GM12878 (cell line): ENCODE measurements around the gene UNKL. TPM values are rescaled to one million over a fixed set of nuclear protein-coding genes. Genes with fewer than 3 reads are reported as not detected.

Experiments used
- ATAC-seq: fragments of 200-7000 bp; cut with Tn5 transposase; 3 replicates; pipeline ENCODE4 v1.9.1; 2020; ENCODE audit warnings: mild to moderate bottlenecking, moderate library complexity
- BruUV-seq: library from RNA; stranded (reverse); fragments of 400-500 nt; replicated peaks from 2 replicates; lab custom pipeline; 2021; lab: Mats Ljungman, UMichigan
- CTCF ChIA-PET: fragments of 300-600 bp; sonication (Branson Sonifier 250); formaldehyde crosslinking; extraction: SDS; loops from one replicate; lab custom pipeline; 2021; ENCODE audit warnings: inconsistent platforms; lab: Yijun Ruan, JAX
- POLR2A ChIA-PET: fragments of 350-600 bp; formaldehyde crosslinking; extraction: SDS; loops from one replicate; lab custom pipeline; 2021; ENCODE audit warnings: inconsistent platforms; lab: Charles Lee
- RAD21 ChIA-PET: fragments of 300-600 bp; sonication (Branson Sonifier 250); formaldehyde crosslinking; loops from one replicate; lab custom pipeline; 2023; ENCODE audit warnings: antibody characterized with exemption; ENCODE audit not compliant: unreplicated experiment; lab: Charles Lee
- SMC1A ChIA-PET: fragments of 300-600 bp; sonication (Branson Sonifier 250); formaldehyde crosslinking; loops from one replicate; lab custom pipeline; 2023; ENCODE audit not compliant: unreplicated experiment, uncharacterized antibody; lab: Charles Lee
- DNase-seq: peaks from one replicate; pipeline ENCODE4 v3.0.0-alpha.2; 2011; ENCODE audit warnings: low read depth, low spot score
- FAIRE-seq: peaks from 3 replicates; lab custom pipeline; 2011; peaks lifted over from hg19 to GRCh38; lab: Jason Lieb, UNC
- H2AFZ ChIP-seq: 2 replicates; pipeline ENCODE4 v1.6.0; 2011; ENCODE audit warnings: low read depth, low read length, control low read depth; ENCODE audit not compliant: control insufficient read depth
- H3K27ac ChIP-seq: 2 replicates; pipeline ENCODE4 v1.5.1; 2011; ENCODE audit warnings: control low read depth; ENCODE audit not compliant: control insufficient read depth, insufficient read depth
- H3K27me3 ChIP-seq, 2 experiments: replicated peaks in 1 of 2; 2 replicates each; pipeline versions ENCODE4 v1.6.0 to v1.6.1; 2011; ENCODE audit warnings: low read length in 1 of 2; ENCODE audit not compliant: control insufficient read depth in 2 of 2, insufficient read depth in 2 of 2
- H3K36me3 ChIP-seq, 2 experiments: 2 replicates each; pipeline ENCODE4 v1.5.1; 2011; ENCODE audit warnings: low read length in 1 of 2; ENCODE audit not compliant: control insufficient read depth in 2 of 2, insufficient read depth in 2 of 2
- H3K4me1 ChIP-seq: 2 replicates; pipeline ENCODE4 v1.6.1; 2011; ENCODE audit warnings: mild to moderate bottlenecking, low read length, moderate library complexity, mixed read lengths; ENCODE audit not compliant: control insufficient read depth, insufficient read depth
- H3K4me2 ChIP-seq: 2 replicates; pipeline ENCODE4 v1.6.0; 2011; ENCODE audit warnings: control low read depth; ENCODE audit not compliant: control insufficient read depth, insufficient read depth
- H3K4me3 ChIP-seq: fragments of 200-600 bp; sonication (generic); 2 replicates; pipeline ENCODE4 v1.5.1; 2016
- H3K79me2 ChIP-seq: 2 replicates; pipeline ENCODE4 v1.6.0; 2011; ENCODE audit warnings: low read length; ENCODE audit not compliant: control insufficient read depth, insufficient read depth
- H3K9ac ChIP-seq: 2 replicates; pipeline ENCODE4 v1.8.0; 2011; ENCODE audit warnings: low read length, control low read depth, mixed read lengths; ENCODE audit not compliant: control insufficient read depth, insufficient read depth
- H3K9me3 ChIP-seq: replicated peaks from 3 replicates; pipeline ENCODE4 v1.5.1; 2011; ENCODE audit warnings: mild to moderate bottlenecking, low read length; ENCODE audit not compliant: control insufficient read depth, insufficient read depth
- H4K20me1 ChIP-seq: 2 replicates; pipeline ENCODE4 v1.6.0; 2011; ENCODE audit not compliant: control insufficient read depth, insufficient read depth
- BACH1 ChIP-seq: fragments of 450-650 bp; IDR thresholded peaks from 2 replicates; pipeline ENCODE4 v1.6.1; 2017; ENCODE audit warnings: mild to moderate bottlenecking, borderline replicate concordance
- BCL11A ChIP-seq: IDR thresholded peaks from 2 replicates; pipeline ENCODE4 v1.6.1; 2011; ENCODE audit warnings: low read depth, low read length
- BHLHE40 ChIP-seq, 2 experiments: fragments of 450-650 bp in 1 of 2; IDR thresholded peaks; 2 replicates each; pipeline ENCODE4 v1.6.1; 2011 to 2017; ENCODE audit warnings: low read depth in 2 of 2, borderline replicate concordance in 1 of 2, improper control_type of control experiment in 1 of 2, low read length in 1 of 2, mild to moderate bottlenecking in 1 of 2
- EED ChIP-seq: sonication (generic); IDR thresholded peaks from 2 replicates; pipeline ENCODE4 v1.6.1; 2016; ENCODE audit warnings: antibody characterized with exemption, low read depth
- NFYA ChIP-seq: IDR thresholded peaks from 2 replicates; pipeline ENCODE4 v1.6.1; 2011; ENCODE audit warnings: low read depth, mild to moderate bottlenecking, low read length, improper control_type of control experiment, borderline replicate concordance
- POLR2A ChIP-seq: IDR thresholded peaks from 2 replicates; pipeline ENCODE4 v1.6.1; 2011; ENCODE audit warnings: low read depth, mild to moderate bottlenecking, low read length
- RELA ChIP-seq: fragments of 450-650 bp; IDR thresholded peaks from 2 replicates; pipeline ENCODE4 v1.8.0; 2014; ENCODE audit warnings: borderline replicate concordance; ENCODE audit not compliant: partially characterized antibody
- TARDBP ChIP-seq: IDR thresholded peaks from 2 replicates; pipeline ENCODE4 v1.6.1; 2016; ENCODE audit warnings: borderline replicate concordance
- TCF12 ChIP-seq: IDR thresholded peaks from 2 replicates; pipeline ENCODE4 v1.6.1; 2011; ENCODE audit warnings: low read depth, mild to moderate bottlenecking, low read length
- WGBS: methylation state at CpG from one replicate; pipeline ENCODE4 v1.1.6; 2016; ENCODE audit warnings: low lambda C conversion rate; ENCODE audit not compliant: insufficient replicate concordance, insufficient coverage; ENCODE audit errors: missing lambda C conversion rate; 5-methylcytosine and 5-hydroxymethylcytosine counted together
- in situ Hi-C: fragments of 300-500 bp; cut with MboI; formaldehyde crosslinking; loops from 9 replicates; pipeline ENCODE4 v1.14.3; 2018; ENCODE audit warnings: mixed read lengths
- intact Hi-C: fragments of 100-400 bp; cut with micrococcal nuclease; formaldehyde crosslinking; loops from one replicate; pipeline ENCODE4 v1.14.2; 2022; ENCODE audit not compliant: unreplicated experiment
- polyA plus RNA-seq, 11 experiments: library from polyadenylated mRNA; depleted of rRNA in 4 of 11; unstranded in 6 of 11; stranded (reverse) in 5 of 11; fragments of >200 nt; fragmentation: Nextera tagmentation in 4 of 11; fragmentation: Illumina TruSeq in 1 of 11; extraction: Ambion mirVana in 4 of 11; extraction: Trizol in 1 of 11; gene quantifications; 1 replicate in 1 of 11; 2 replicates in 10 of 11; pipeline versions ENCODE4 v1.2.1 to v1.2.3, GENCODE V29; 2011 to 2016; ENCODE audit warnings: inconsistent platforms in 2 of 11, missing spikeins in 2 of 11, low read depth in 1 of 11
- total RNA-seq, 4 experiments: library from RNA; depleted of rRNA in 3 of 4; stranded (reverse); fragments of >200 nt in 3 of 4; fragmentation: Illumina TruSeq in 1 of 4; extraction: Trizol in 1 of 4; gene quantifications; 2 replicates each; pipeline versions ENCODE4 v1.2.1 to v1.2.3, GENCODE V29; 2013 to 2021
- TF ChIP-seq, protein P1 (sequence below): fragments of 450-650 bp; IDR thresholded peaks from 2 replicates; pipeline ENCODE4 v1.6.1; 2017; ENCODE audit warnings: mild to moderate bottlenecking, moderate library complexity

Gene UNKL
- total and polyA plus RNA-seq, 10 of the 15 experiments (the other 5 are each of a cell fraction or from before 2014, with no cell fraction given): 0.40 to 21.6 (median 9.1) TPM

DNA sequence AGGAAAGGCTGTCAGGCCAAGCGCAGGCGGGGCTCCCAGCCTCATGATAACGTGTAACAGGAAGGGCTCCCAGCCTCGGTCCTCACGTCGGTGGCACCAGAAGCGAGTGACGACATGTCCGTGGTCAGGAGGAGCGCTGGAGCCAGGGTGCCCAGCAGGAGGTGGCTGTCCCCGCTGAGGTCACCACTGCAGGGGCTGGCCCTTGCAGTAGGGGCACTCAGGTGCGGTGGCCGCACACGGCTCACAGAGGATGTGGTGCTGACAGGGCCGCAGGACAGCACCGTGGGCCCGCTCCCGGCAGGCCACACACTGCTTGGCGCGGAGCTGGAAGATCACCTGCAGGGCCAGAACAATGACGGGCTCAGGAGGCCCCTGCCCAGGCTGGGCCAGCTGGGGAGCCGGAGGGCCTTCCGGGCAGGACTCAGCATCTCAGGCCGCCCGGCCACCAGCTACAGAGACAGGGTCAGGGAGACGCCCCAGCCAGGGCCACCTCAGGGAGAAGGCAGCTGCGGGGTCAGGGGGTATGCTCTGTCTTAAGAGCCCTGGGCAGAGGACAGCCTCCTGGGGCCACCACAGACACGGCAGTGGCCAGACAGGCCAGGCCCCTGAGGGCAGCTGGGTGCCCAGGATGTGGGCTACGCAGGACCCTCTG, 48.3 kb downstream of the UNKL start:
- WGBS: 94% methylated on average over 29 of the region's 29 CpGs
- intact Hi-C loops: no loop called here
- CTCF ChIA-PET: interaction anchor here (2.7 kb wide), 1 partner anchor 46 kb away, joined by 11 read pairs; no protein-coding TSS in a partner anchor

GRCh38 chr16:1364510-1364909, 50.0 kb downstream of the UNKL start:
- Histone ChIP-seq H3K4me3 (no peak overlapping the region), H3K4me1 (no peaks in the 10 kb centered on the region), H3K79me2 (no peaks in the 10 kb centered on the region), H3K27ac (no peak overlapping the region), H3K4me2 (no peak overlapping the region), H3K9me3 (no peaks in the 10 kb centered on the region), H4K20me1 (no peaks in the 10 kb centered on the region), H3K9ac (no peak overlapping the region), H3K27me3 (no peaks in the 10 kb centered on the region), H2AFZ (no peak overlapping the region), H3K36me3 (peaks cover 16 to 28% of the 10 kb centered on the region in 2 experiments)
- ChIA-PET RAD21 (no interaction called here), POLR2A (no interaction called here), CTCF (interaction anchor here (0.6 to 2.7 kb wide), 11 partner anchors 11 to 418 kb away, joined by 3 to 11 read pairs (median 5); partner anchors contain the start of genes CCDC154, NUBP2 and SPSB3), SMC1A (interaction anchor here (1.1 to 1.5 kb wide), 3 partner anchors 57 to 99 kb away, joined by 3 to 4 read pairs (median 3); no protein-coding TSS in a partner anchor)
- intact Hi-C loops (no loop called here), in situ Hi-C loops (no loop called here)
- 82% methylated on average over 22 of the region's 22 CpGs for WGBS
- TF ChIP-seq TCF12 (no peak), TARDBP (no peak), POLR2A (peak; percentile 20; the same call in 1 of the 2 replicates)
- TF ChIP-seq, protein P1, sequence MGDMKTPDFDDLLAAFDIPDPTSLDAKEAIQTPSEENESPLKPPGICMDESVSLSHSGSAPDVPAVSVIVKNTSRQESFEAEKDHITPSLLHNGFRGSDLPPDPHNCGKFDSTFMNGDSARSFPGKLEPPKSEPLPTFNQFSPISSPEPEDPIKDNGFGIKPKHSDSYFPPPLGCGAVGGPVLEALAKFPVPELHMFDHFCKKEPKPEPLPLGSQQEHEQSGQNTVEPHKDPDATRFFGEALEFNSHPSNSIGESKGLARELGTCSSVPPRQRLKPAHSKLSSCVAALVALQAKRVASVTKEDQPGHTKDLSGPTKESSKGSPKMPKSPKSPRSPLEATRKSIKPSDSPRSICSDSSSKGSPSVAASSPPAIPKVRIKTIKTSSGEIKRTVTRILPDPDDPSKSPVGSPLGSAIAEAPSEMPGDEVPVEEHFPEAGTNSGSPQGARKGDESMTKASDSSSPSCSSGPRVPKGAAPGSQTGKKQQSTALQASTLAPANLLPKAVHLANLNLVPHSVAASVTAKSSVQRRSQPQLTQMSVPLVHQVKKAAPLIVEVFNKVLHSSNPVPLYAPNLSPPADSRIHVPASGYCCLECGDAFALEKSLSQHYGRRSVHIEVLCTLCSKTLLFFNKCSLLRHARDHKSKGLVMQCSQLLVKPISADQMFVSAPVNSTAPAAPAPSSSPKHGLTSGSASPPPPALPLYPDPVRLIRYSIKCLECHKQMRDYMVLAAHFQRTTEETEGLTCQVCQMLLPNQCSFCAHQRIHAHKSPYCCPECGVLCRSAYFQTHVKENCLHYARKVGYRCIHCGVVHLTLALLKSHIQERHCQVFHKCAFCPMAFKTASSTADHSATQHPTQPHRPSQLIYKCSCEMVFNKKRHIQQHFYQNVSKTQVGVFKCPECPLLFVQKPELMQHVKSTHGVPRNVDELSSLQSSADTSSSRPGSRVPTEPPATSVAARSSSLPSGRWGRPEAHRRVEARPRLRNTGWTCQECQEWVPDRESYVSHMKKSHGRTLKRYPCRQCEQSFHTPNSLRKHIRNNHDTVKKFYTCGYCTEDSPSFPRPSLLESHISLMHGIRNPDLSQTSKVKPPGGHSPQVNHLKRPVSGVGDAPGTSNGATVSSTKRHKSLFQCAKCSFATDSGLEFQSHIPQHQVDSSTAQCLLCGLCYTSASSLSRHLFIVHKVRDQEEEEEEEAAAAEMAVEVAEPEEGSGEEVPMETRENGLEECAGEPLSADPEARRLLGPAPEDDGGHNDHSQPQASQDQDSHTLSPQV: no peak
- DNase-seq (no peak), FAIRE-seq (no peak), ATAC-seq (no peak)
- BruUV-seq: no TSS peak

More for the DNA sequence above, 48.3 kb downstream of the UNKL start:
- no TSS peak for BruUV-seq
- RAD21 ChIA-PET: no interaction called here
- Histone ChIP-seq H4K20me1 (no peaks in the 10 kb centered on the region), H3K36me3 (peaks cover 16 to 32% of the 10 kb centered on the region in 2 experiments), H3K4me3 (no peak overlapping the region), H3K4me1 (no peaks in the 10 kb centered on the region), H3K4me2 (no peak overlapping the region), H3K27me3 (no peaks in the 10 kb centered on the region), H2AFZ (no peak overlapping the region), H3K9me3 (no peaks in the 10 kb centered on the region), H3K9ac (no peak overlapping the region), H3K27ac (no peak overlapping the region), H3K79me2 (no peaks in the 10 kb centered on the region)
- no peak for DNase-seq
- in situ Hi-C loops: no loop called here
- POLR2A ChIA-PET: no interaction called here
- TF ChIP-seq BCL11A (no peak), BHLHE40 (IDR thresholded peaks at IDR 0.05; ENCODE audit: borderline replicate concordance in 1 of 2, low read depth in 2 of 2, low read length in 1 of 2) (no peak), EED (no peak), NFYA (no peak), POLR2A (peak; percentile 48), RELA (no peak), BACH1 (no peak)
- ATAC-seq: no peak
- SMC1A ChIA-PET: no interaction called here
- no peak for FAIRE-seq
